ENCODE results near the gene RBMS2.

DNA sequence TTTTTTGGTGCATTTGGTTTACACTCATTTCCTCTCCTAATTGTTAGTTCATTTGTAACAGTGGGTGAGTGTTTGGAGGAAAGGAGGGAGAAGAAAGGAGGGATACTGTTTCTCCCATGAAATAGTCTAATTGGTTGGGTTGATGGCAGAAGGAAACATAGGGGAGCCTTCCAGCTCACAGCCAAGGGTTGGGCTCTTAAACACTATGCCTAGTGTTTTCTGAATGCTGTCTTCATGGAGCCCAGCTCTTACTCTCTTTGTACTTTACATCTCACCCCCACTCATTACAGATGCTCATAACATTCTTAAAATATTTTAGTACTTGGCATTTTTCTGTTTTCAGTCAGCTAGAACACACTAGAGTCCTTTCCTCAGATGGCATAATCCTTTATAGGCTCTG lies 70.3 kb downstream of the RBMS2 start:
- TF ChIP-seq POLR2AphosphoS5 (IDR thresholded peaks at IDR 0.05; ENCODE audit: borderline replicate concordance, low read depth, low read length), result no peak
- no peak for TF ChIP-seq EZH2 (IDR thresholded peaks at IDR 0.05)
